Measurements from ENCODE around the gene NRCAM. TPM values are rescaled to one million over a fixed set of nuclear protein-coding genes. Genes with fewer than 3 reads are reported as not detected.

The NRCAM gene
- total and polyA plus RNA-seq, 2 experiments from 2014 or later, result 0.76 to 3.9 TPM

GRCh38 chr7:108197371-108198091 is 258.7 kb downstream of the NRCAM start:
- H3K36me3 ChIP-seq, result no peaks in the 10 kb centered on the region
- TF ChIP-seq CTCF (IDR thresholded peaks at IDR 0.05; ENCODE audit: low read depth, low read length), result no peak
- no peaks in the 10 kb centered on the region for H3K4me1 ChIP-seq (ENCODE audit: low read depth)
- no peak for DNase-seq (ENCODE audit: low read depth in 1 of 2, low spot score in 1 of 2)
- no peak overlapping the region for H3K27ac ChIP-seq
- H3K4me3 ChIP-seq, result no peak overlapping the region
- no peaks in the 10 kb centered on the region for H3K9me3 ChIP-seq (ENCODE audit: low read depth)
- no peaks in the 10 kb centered on the region for H3K27me3 ChIP-seq

GRCh38 chr7:108196004-108196403 is 260.2 kb downstream of the NRCAM start:
- H3K36me3 ChIP-seq, result no peaks in the 10 kb centered on the region
- H3K9me3 ChIP-seq (ENCODE audit: low read depth), result no peaks in the 10 kb centered on the region
- no peaks in the 10 kb centered on the region for H3K4me1 ChIP-seq (ENCODE audit: low read depth)
- H3K27ac ChIP-seq, result no peak overlapping the region
- no peak overlapping the region for H3K4me3 ChIP-seq
- no peaks in the 10 kb centered on the region for H3K27me3 ChIP-seq
- TF ChIP-seq CTCF (IDR thresholded peaks at IDR 0.05; ENCODE audit: low read depth, low read length), result no peak
- DNase-seq (ENCODE audit: low read depth in 1 of 2, low spot score in 1 of 2), result peak in 1 of 2 donors; percentile 41

- H3K4me3 ChIP-seq, result no peak overlapping the region
- no peak for DNase-seq (ENCODE audit: low read depth in 1 of 2, low spot score in 1 of 2)
- H3K9me3 ChIP-seq (ENCODE audit: low read depth), result no peaks in the 10 kb centered on the region
- TF ChIP-seq CTCF (IDR thresholded peaks at IDR 0.05; ENCODE audit: low read depth, low read length), result no peak
- no peaks in the 10 kb centered on the region for H3K27me3 ChIP-seq
- no peak overlapping the region for H3K27ac ChIP-seq
- no peaks in the 10 kb centered on the region for H3K4me1 ChIP-seq (ENCODE audit: low read depth)
- H3K36me3 ChIP-seq, result no peaks in the 10 kb centered on the region
Observed at GRCh38 chr7:108193594-108194498, 262.4 kb downstream of the NRCAM start.

GRCh38 chr7:108190891-108191290 is 265.3 kb downstream of the NRCAM start:
- no peak overlapping the region for H3K4me3 ChIP-seq
- no peaks in the 10 kb centered on the region for H3K4me1 ChIP-seq (ENCODE audit: low read depth)
- no peaks in the 10 kb centered on the region for H3K27me3 ChIP-seq
- peak in 1 of 2 donors; percentile 40 for DNase-seq (ENCODE audit: low read depth in 1 of 2, low spot score in 1 of 2)
- H3K9me3 ChIP-seq (ENCODE audit: low read depth), result no peaks in the 10 kb centered on the region
- no peaks in the 10 kb centered on the region for H3K36me3 ChIP-seq
- no peak for TF ChIP-seq CTCF (IDR thresholded peaks at IDR 0.05; ENCODE audit: low read depth, low read length)
- H3K27ac ChIP-seq, result no peak overlapping the region

GRCh38 chr7:108189733-108190388 is 266.4 kb downstream of the NRCAM start:
- Histone ChIP-seq H3K27ac (no peak overlapping the region), H3K4me3 (no peak overlapping the region), H3K27me3 (no peaks in the 10 kb centered on the region), H3K36me3 (no peaks in the 10 kb centered on the region), H3K4me1 (ENCODE audit: low read depth) (no peaks in the 10 kb centered on the region), H3K9me3 (ENCODE audit: low read depth) (no peaks in the 10 kb centered on the region)
- TF ChIP-seq CTCF (IDR thresholded peaks at IDR 0.05; ENCODE audit: low read depth, low read length), result no peak
- no peak for DNase-seq (ENCODE audit: low read depth in 1 of 2, low spot score in 1 of 2)

All from cardiac muscle cell (in vitro differentiated cells and primary cell).